HepG2 (cell line): Measurements from ENCODE around the gene OR10J5. TPM values are rescaled to one million over a fixed set of nuclear protein-coding genes. Genes with fewer than 3 reads are reported as not detected.

Experiments
- ATAC-seq: fragments of 200-7000 bp; cut with Tn5 transposase; 3 replicates; pipeline ENCODE4 v1.9.1; 2020; ENCODE audit warnings: mild to moderate bottlenecking, moderate library complexity
- BruUV-seq: library from RNA; stranded (reverse); fragments of 400-500 nt; replicated peaks from 2 replicates; lab custom pipeline; 2021; lab: Mats Ljungman, UMichigan
- CTCF ChIA-PET: fragments of 300-600 bp; formaldehyde crosslinking; extraction: SDS; loops from one replicate; lab custom pipeline; 2021; ENCODE audit warnings: low total read pairs, inconsistent platforms, low intra/inter-chr PET ratio; lab: Yijun Ruan, JAX
- POLR2A ChIA-PET: fragments of 350-600 bp; sonication (Branson Sonifier 250); formaldehyde crosslinking; loops from one replicate; lab custom pipeline; 2020; ENCODE audit warnings: antibody characterized with exemption, inconsistent platforms; lab: Yijun Ruan, JAX
- DNase-seq: peaks from one replicate; pipeline ENCODE4 v3.0.0-alpha.2; 2015; ENCODE audit warnings: low spot score
- FAIRE-seq: peaks from 3 replicates; lab custom pipeline; 2011; peaks lifted over from hg19 to GRCh38; lab: Jason Lieb, UNC
- H2AFZ ChIP-seq: one replicate; pipeline ENCODE4 v1.6.1; 2011; ENCODE audit warnings: low read length, inconsistent platforms
- H3K27ac ChIP-seq: fragments of 300-600 bp; 3 replicates; pipeline ENCODE4 v1.8.0; 2011; ENCODE audit warnings: mixed run types, mild to moderate bottlenecking, mixed read lengths, low read length, inconsistent platforms; ENCODE audit not compliant: insufficient read depth; ENCODE audit errors: extremely low read length
- H3K27me3 ChIP-seq, 2 experiments: fragments of 200-600 bp in 1 of 2; 2 replicates in 1 of 2; 3 replicates in 1 of 2; pipeline versions ENCODE4 v1.6.0 to v1.8.0; 2011; ENCODE audit warnings: low read length in 2 of 2, mild to moderate bottlenecking in 2 of 2, moderate library complexity in 2 of 2, inconsistent platforms in 1 of 2; ENCODE audit not compliant: insufficient read depth in 2 of 2, control insufficient read depth in 1 of 2
- H3K36me3 ChIP-seq, 2 experiments: fragments of 200-600 bp in 1 of 2; replicated peaks in 1 of 2; 2 replicates in 1 of 2; 3 replicates in 1 of 2; pipeline versions ENCODE4 v1.5.1 to v1.8.0; 2011; ENCODE audit warnings: low read length in 2 of 2, inconsistent platforms in 1 of 2; ENCODE audit not compliant: insufficient read depth in 2 of 2, control insufficient read depth in 1 of 2
- H3K4me1 ChIP-seq: 2 replicates; pipeline ENCODE4 v1.5.1; 2012; ENCODE audit warnings: low read length, inconsistent platforms; ENCODE audit not compliant: insufficient read depth
- H3K4me2 ChIP-seq: 2 replicates; pipeline ENCODE4 v1.6.0; 2011; ENCODE audit warnings: low read depth, low read length, inconsistent platforms
- H3K4me3 ChIP-seq, 3 experiments: fragments of 200-600 bp in 1 of 3; sonication (generic), shearing (Covaris generic) in 1 of 3; replicated peaks in 1 of 3; 2 replicates each; pipeline ENCODE4 v1.5.1; 2011 to 2016; ENCODE audit warnings: low read length in 3 of 3, inconsistent platforms in 2 of 3, low read depth in 2 of 3, mild to moderate bottlenecking in 2 of 3, control low read depth in 1 of 3, mixed read lengths in 1 of 3; ENCODE audit not compliant: insufficient read depth in 1 of 3
- H3K79me2 ChIP-seq: one replicate; pipeline ENCODE4 v1.6.1; 2011; ENCODE audit warnings: low read length, inconsistent platforms; ENCODE audit not compliant: insufficient read depth
- H3K9ac ChIP-seq: 2 replicates; pipeline ENCODE4 v1.6.0; 2011; ENCODE audit warnings: mild to moderate bottlenecking, low read depth, low read length, inconsistent platforms; ENCODE audit not compliant: insufficient read depth
- H3K9me3 ChIP-seq: 2 replicates; pipeline ENCODE4 v1.5.1; 2012; ENCODE audit warnings: mild to moderate bottlenecking, low read length
- H4K20me1 ChIP-seq: 2 replicates; pipeline ENCODE4 v1.6.0; 2011; ENCODE audit warnings: inconsistent platforms, mild to moderate bottlenecking, low read length, moderate library complexity; ENCODE audit not compliant: insufficient read depth
- SAP130 ChIP-seq: IDR thresholded peaks from 2 replicates; pipeline ENCODE4 v1.6.1; 2016; ENCODE audit warnings: low read depth
- ZNF30 ChIP-seq: sonication (generic); formaldehyde crosslinking; IDR thresholded peaks from 2 replicates; pipeline ENCODE4 v1.5.0; 2020; ENCODE audit warnings: mild to moderate bottlenecking, missing genetic modification reagents
- WGBS: methylation state at CpG from one replicate; pipeline ENCODE4 v1.1.6; 2017; ENCODE audit warnings: low lambda C conversion rate; 5-methylcytosine and 5-hydroxymethylcytosine counted together
- in situ Hi-C: cut with HindIII; loops from 2 replicates; pipeline ENCODE4 v1.10.0; 2017; ENCODE audit warnings: low pct_unique_long_range_greater_than_20kb; ENCODE audit not compliant: extremely low pct_ligation_motif_present
- intact Hi-C: fragments of 100-400 bp; cut with micrococcal nuclease; formaldehyde crosslinking; loops from one replicate; pipeline ENCODE4 v1.10.0; 2022; ENCODE audit not compliant: unreplicated experiment
- polyA plus RNA-seq, 8 experiments: library from polyadenylated mRNA; depleted of rRNA in 3 of 8; stranded (reverse) in 7 of 8; unstranded in 1 of 8; fragments of >200 nt; fragmentation: Illumina TruSeq in 4 of 8; extraction: Trizol in 4 of 8; gene quantifications; 2 replicates each; pipeline versions ENCODE4 v1.2.1 to v1.2.3, GENCODE V29; 2011 to 2016; ENCODE audit warnings: low read depth in 4 of 8, missing spikeins in 1 of 8, mixed read lengths in 1 of 8; ENCODE audit not compliant: insufficient read depth in 1 of 8
- total RNA-seq, 5 experiments: library from RNA; depleted of rRNA; stranded (reverse); fragments of >200 nt; fragmentation: Illumina TruSeq; extraction: Trizol; gene quantifications; 2 replicates each; pipeline ENCODE4 v1.2.3, GENCODE V29; 2016; ENCODE audit warnings: low read depth in 1 of 5
- TF ChIP-seq, protein P1 (sequence below): sonication (generic); formaldehyde crosslinking; IDR thresholded peaks from 2 replicates; pipeline ENCODE4 v1.4.0; 2020; ENCODE audit warnings: missing genetic modification reagents

Gene OR10J5
- total and polyA plus RNA-seq, 2 of the 13 experiments (the other 11 are each of a cell fraction or from before 2014, with no cell fraction given), result not detected

- Histone ChIP-seq H3K9me3 (peaks cover 7% of the 10 kb centered on the region; the same call in 1 of the 2 replicates), H4K20me1 (no peaks in the 10 kb centered on the region), H3K79me2 (no peaks in the 10 kb centered on the region), H3K4me3 (no peak overlapping the region), H3K9ac (no peak overlapping the region), H3K27me3 (no peaks in the 10 kb centered on the region), H2AFZ (no peak overlapping the region), H3K27ac (no peak overlapping the region), H3K4me1 (no peaks in the 10 kb centered on the region), H3K4me2 (no peak overlapping the region), H3K36me3 (no peaks in the 10 kb centered on the region)
- in situ Hi-C loops (no loop called here), intact Hi-C loops (no loop called here)
- DNase-seq (no peak), FAIRE-seq (no peak), ATAC-seq (no peak)
- TF ChIP-seq SAP130 (CRISPR knock-in tag) (no peak), ZNF30 (CRISPR knock-in tag) (no peak)
- 6% methylated on average over 3 of the region's 3 CpGs for WGBS
- CTCF ChIA-PET, result no interaction called here
- POLR2A ChIA-PET, result no interaction called here
- no TSS peak for BruUV-seq
Measured at GRCh38 chr1:159580340-159580739, 44.5 kb upstream of the OR10J5 start.

- Histone ChIP-seq H3K4me3 (no peak overlapping the region), H4K20me1 (no peaks in the 10 kb centered on the region), H3K9me3 (no peaks in the 10 kb centered on the region), H3K9ac (no peak overlapping the region), H3K79me2 (no peaks in the 10 kb centered on the region), H3K4me1 (no peaks in the 10 kb centered on the region), H3K4me2 (no peak overlapping the region), H3K36me3 (no peaks in the 10 kb centered on the region), H2AFZ (no peak overlapping the region), H3K27me3 (no peaks in the 10 kb centered on the region), H3K27ac (no peak overlapping the region)
- TF ChIP-seq, protein P1, sequence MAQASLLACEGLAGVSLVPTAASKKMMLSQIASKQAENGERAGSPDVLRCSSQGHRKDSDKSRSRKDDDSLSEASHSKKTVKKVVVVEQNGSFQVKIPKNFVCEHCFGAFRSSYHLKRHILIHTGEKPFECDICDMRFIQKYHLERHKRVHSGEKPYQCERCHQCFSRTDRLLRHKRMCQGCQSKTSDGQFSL (CRISPR knock-in tag), result no peak
- intact Hi-C loops (no loop called here), in situ Hi-C loops (no loop called here)
- 33% methylated on average over 3 of the region's 3 CpGs for WGBS
- POLR2A ChIA-PET, result no interaction called here
- no TSS peak for BruUV-seq
- FAIRE-seq (no peak), DNase-seq (no peak), ATAC-seq (no peak)
- CTCF ChIA-PET, result no interaction called here
Measured at GRCh38 chr1:159577446-159577845, 41.6 kb upstream of the OR10J5 start.
